Activated effector memory CD4-positive, alpha-beta T cell treated with anti-CD3 and anti-CD28 coated beads, Interleukin-2, amount 50 U/mL, for 16 hours (primary cell): Measurements from ENCODE around the gene SLC37A1.

Experiments
- DNase-seq: peaks from one replicate; pipeline ENCODE4 v3.0.0-alpha.2; 2020

The SLC37A1 gene

DNA sequence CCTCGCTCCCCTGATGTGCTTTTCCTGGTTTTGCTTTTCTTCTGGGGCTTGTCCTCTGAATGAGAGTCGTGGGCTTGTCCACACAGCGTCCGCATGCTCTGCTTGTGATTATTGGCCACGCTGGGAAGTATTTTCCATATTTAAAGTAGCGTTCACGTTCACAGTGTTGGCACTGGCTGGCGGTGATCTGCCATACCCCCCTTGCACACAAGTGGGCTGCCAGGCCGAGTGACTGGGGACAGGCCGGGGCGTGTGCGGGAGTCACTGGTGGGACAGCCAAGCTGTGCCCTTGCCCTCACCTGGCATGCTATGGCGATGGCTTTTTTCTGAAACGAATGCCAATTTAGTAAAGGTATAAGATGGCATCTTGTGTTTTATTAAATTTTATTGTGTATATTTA is 32.8 kb downstream of the SLC37A1 start:
- no peak for DNase-seq

DNA sequence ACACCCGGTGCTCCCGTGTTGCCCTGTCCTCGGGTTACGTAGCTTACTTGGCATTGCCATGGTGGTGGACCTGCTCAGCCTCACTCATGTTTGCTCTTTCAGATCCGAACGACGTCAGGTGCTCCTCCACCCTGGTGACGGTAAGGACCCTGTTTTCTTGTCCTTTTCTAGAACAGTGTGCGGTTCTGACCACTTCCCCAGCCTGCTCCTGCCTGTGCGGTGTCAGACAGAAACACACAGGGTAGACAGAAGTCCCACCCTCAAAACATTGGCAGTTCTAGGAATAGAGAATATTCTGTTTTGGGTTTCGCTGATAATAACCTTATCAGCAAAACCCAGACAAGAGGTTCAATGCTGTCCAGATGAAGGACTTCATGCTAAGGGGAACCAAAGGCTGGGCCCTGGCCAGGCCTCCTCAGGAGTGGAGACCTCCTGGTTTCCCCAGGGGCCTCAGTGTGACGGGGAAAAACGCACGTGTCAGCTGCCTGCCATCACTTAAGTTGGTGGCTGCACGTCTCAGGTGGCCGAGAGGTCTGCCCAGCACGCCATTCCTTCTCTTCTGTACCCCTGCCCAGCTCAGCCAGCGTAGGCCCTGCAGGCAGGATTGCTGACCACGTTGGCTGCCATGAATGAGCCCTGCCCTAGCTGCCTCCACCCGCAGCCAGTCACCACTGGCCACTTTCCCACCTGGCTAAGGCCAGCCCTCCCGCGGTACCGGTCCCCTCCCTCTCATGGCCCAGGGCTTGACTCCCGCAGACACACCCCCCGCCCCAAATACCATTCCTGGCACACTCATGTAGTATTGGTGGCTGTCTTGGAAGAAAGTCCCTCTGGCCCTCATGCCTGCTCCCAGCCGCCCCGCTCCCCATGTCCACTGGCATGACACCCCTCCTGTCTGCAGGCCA is 33.6 kb downstream of the SLC37A1 start:
- no peak for DNase-seq

DNA sequence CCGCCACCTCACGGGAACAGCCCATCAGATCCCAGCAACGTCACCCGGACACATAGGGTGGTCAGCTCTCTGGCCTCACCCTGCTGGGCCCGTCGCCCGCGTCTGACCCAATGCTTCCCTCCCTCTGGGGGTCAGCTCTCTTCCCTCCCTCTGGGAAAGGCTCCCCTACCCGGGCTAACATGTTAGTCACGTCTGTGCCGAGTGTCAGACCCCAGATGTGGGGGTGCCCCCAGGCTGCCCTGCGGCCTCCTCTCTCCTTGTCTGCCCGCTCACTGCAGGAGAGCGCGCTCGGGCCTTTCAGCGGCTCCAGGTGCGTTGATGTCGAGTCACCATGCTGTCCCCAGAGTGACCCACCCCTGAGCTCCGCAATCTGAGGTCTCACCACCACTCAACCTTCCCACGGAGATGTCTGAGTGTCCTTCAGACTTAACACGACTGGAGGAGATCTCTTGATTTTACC is 34.3 kb downstream of the SLC37A1 start:
- DNase-seq: no peak

DNA sequence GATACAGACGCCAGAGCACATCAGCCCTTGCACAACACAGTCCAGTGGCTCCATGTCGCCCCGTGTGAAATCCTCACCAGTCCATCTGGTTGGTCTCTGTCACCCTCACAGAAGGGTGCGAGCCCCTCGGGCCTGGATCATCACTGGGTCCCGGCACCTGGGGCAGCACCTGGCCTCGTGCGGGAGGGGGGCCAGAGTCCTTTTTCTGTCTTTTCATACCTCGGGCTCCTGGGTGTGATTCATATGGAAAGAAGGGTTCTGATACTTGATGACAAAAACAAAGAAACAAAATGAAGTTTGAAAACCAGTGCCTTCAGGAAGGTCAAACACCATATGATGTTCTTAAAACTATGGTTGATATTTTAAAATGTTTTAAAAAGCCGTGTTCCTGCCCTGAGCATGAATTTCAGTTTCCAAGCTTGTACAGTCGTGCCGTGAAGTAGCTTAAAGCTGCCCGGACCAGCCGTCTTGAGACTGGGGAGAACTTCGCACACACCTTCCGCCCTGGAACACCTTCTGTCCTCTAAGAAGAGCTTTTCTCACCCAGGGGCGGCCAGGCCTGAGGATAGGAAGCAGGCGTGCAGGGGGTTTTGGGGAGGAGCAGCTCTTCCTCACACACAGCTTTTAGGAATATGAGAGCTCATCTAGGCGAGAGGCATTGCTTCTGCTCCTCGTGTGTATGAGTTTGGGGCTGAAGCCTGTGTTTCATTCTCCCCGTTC is 35.2 kb downstream of the SLC37A1 start:
- DNase-seq: peak; percentile 31

DNA sequence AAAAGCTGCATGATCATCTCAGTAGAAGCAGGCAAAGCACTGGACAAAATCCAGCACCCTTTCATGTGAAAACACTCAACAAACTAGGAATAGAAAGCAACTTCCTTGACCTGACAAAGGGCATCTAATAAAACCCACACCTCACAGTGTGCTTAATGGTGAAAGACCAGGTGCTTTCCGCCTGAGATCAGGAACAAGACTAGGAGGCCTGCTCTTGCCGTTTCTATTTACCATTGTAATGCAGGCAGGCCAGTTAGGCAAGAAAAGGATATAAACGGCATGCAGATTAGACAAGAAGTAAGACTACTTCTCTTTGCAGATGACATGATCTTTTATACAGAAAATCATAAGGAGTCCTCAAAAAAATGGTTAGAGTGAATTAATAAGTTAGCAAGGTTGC is 37.2 kb downstream of the SLC37A1 start:
- no peak for DNase-seq

DNA sequence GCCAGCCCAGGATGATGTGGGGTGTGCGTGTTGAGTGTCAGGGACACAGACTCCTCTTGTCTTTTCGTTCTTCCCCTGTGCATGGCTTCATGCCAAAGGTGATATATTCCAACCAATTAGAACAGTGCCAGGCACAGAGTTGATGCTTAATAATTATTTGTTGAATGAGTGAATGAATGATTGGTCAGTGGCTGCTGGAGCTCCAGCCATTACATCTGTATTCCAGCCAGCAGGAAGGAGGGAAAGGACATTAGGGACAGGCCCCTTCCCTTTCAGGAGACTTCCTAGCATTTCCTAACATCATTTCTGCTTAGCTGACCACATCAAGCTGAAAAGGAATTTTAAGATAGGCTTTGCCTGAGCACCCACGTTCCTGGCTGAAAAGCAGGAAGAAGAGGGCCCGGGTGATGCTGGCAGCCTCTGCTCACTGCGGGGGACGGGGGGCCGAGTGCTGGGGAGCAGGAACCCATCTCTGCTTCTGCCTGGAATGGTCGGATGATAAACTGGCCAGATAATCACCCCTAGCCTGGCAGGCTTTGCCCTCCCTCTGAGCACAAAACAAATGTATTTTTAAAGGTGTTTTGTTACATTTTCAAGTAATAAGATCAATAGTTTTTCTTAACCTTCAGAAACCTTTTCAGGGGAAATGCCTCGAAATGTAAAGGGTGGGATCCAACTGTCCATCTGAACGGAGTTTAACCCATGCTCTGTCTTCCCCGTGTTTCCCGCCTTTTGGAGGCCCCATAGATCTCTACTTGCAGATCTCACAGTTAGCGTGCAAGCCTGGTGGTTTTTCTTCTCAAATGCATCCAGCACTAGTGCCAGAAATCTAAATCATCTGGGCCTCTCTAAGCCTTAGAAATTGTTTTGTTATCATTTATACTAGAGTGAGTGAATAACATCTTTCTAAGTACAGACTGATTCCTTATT is 39.0 kb downstream of the SLC37A1 start:
- DNase-seq: peak; percentile 19

DNA sequence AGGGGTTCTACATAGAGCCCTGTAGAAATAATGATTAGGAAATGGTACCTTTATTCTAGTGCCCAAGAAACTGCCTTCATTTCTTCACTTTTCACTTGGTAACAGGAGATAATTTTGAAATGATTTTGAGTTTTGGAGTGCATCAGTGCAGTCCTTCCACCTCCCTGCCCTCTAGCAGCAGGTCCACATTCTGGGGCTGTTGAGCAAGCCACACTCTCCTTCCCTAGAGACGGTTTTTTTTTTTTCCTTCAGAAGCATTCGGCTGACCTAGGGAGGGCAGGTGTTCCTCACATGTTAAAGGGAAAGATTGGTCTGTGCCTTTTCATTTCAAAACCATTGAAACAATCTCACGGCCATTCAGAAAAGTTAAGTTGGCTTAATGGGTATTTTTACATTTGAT is 39.8 kb downstream of the SLC37A1 start:
- DNase-seq: peak; percentile 42

DNA sequence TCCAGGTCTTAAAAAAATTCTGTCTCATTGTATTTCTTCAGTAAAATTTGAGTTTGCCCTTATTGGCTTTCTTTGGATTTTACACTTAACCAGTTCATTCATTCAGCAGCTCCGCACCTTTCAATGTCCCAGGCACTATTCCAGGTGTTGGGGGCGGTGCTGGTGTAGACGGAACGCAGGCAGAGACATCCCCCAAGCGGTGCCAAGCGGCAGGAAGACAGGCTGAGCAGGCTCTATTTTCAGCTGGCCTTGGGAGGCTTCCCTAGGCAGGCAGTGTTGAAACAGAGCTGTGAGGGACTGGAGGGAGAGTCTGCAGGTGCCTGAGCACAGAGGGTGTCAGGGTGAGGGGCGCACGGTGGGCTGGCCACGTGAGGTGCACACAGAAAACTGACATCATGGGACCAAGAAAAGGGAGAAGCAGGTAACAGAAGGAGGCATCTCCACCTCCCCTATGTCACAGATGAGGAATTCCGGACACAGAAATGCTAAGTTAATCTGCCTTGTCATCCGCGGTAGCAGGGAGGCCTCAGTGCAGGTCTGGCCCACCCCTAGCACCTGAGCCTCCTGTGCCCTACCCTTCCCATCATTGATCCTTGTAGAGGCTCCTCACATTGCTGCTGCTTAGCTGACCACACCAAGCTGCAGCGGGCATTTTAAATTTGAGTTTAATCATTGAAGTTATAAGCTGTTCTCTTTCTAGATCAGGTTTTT is 40.8 kb downstream of the SLC37A1 start:
- peak; percentile 53 for DNase-seq

DNA sequence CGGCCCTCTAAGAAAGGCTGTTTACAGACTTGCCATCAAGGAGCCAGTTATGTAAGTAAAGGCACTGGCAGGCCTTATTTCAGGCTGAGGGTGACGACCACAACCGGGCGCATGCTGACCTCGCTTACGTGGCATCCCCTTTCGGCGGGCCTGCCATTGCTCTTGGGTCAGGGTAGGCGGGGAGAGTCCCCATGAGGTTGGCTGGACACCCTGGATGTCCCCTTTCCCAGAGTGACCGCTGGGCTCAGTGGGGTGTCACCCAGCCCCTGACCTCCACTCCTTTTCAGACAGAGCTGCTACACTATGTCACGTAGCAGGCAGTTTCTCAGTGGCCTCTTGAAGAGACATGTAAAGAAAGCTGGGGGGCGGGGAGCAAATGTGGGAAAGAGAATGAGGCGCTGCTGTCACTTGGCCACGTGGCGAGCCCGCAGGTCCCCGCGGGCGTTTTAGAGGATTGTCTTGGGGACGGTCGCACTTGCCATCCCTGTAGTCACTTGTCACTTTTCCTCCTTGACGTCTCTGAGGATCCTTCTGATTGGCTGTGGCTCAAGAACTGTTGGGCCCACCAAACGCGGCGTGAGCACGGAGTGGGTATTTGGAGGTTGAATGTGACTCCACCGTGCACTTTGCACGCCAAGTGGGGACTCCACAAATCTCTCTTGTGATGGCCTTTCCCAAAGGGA is 42.2 kb downstream of the SLC37A1 start:
- peak; percentile 42 for DNase-seq

DNA sequence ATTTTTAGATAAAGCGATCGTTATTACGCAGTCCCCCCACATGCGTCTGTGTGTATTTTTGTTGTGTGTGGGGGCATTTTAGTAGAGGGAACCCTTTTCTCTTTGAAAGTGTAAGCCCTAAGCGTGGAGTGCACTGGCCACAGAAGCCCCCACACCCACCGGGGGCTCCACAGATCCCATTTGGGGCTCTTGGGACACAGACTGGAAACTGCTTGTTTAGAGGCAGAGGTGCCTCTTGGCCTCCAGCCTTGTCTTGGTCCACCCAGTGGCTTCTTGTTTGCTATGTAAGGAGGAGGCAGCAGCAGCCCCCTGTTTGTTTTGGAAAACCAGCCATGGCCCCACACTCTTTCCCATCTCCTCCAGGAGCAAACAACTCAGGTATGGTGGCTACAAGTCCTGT is 42.8 kb downstream of the SLC37A1 start:
- DNase-seq: peak; percentile 44

DNA sequence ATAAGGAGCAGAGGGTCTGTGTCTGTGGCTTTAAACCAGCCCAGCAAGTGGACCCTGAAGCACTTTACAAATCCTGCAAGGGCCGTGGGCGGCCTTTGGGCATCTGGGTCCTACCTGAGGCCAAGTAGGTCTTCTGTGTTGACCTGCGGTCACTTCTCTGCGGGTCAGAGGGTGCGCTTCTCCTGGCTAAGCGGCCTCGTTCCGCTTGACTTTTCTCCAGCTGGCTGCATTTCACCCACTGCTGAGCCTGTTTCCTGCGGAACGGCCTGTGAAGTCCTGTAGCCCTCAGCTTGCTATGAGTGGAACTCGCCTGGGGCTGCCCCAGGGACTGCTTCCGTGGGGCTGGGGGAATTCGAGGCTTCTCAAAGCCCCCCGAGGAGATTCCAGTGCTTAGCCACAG is 43.3 kb downstream of the SLC37A1 start:
- peak; percentile 46 for DNase-seq

DNA sequence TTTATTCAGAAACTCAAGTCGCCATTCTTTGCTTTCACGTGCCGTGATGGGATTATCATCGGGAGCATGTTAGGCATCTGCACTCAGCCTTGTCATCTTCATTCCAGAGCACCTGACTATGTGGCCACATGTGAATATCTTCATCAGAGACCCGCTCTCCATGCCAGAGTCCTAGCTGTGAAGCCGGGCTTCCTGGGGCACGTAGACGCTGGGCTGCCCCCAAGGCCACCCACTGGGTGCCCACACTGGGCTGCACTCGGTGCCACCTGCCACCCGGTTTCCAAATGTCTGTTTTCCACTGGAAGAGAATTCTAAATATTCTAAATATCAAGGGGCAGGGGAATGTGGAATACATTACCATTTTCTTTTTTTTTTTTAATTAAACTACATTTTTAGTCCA is 43.8 kb downstream of the SLC37A1 start:
- peak; percentile 30 for DNase-seq

DNA sequence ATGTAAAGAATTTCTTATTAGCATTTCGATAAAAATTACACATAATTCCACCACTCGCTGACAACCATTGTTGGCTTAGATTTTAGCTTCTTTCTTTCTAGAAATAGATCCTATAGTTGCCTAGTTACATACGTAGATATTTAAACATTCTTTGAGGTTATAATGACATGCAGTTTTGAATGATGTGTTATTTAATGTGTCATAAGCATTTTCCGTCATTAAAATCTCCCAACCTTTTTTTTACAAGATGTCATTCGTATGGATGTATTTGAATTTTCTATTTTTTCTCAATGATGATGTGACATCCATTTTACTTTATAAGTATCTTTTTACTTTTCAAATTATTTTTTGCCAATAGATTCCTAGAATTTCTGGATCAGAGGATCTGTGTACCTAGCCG is 44.7 kb downstream of the SLC37A1 start:
- no peak for DNase-seq

DNA sequence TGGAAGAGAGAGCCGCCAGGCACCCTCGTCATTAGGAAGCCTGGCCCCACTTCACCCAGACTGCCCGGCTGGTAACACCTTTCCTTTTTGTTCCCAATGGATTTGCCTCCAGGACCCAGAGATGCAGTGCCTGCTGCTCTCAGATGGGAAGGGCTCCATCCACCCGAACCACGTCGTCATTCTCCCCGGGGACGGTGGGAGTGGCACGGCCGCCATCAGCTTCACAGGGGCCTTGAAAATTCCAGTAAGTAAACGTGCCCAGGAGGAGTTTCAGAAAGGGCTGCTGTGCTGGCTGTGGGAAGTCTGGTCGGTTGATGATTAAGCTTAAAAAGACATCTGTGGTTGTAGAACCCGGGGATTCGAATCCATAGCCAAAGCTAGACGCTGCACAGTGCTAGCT is 45.2 kb downstream of the SLC37A1 start:
- no peak for DNase-seq

DNA sequence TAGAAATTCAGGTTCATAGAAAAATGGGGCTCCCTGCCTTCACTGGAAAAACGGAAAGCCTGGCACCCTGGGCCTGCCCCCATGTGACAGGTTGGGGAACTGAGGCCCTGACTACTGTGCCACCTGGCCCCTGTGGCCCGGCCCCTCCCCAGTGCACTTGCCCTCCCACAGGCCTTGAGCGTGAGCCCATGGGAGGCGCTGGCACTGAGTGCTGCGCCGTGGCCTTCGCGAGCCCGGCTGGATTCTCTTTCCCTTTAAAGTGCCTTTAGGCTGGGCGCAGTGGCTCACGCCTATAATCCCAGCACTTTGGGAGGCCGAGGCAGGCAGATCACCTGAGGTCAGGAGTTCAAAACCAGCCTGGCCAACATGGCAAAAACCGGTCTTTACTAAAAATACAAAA is 45.7 kb downstream of the SLC37A1 start:
- DNase-seq: peak; percentile 45

DNA sequence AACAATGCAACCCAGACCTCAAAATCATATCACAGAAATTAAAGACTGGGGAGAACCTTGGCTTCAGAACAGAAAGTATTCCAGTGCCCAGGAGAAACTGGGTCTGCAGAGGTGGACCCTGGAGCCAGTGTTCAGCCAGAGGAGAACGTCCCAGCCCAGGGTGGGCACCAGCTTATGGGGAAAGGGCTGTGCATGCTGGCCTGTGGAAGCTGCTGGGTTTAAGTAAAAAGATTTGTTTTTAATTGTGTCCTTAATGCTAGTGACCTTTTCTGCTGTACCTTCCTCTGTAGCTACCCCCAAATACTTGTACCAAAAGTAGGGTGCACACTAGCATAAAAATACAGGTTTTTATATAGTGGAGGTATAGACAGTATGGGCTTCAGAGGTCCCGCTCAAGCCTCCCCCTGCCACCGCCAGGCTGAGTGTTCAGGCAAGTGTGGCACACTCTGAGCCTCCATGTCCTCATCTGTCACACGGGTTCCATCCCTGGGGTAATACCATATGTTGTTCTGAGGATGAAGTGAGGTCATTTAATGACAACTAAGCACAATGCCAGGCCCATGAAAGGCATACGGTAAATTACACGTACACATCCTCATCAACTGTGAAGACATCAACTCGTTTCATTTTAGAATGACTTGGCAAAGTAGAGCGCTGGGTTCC is 47.0 kb downstream of the SLC37A1 start:
- DNase-seq: peak; percentile 47

DNA sequence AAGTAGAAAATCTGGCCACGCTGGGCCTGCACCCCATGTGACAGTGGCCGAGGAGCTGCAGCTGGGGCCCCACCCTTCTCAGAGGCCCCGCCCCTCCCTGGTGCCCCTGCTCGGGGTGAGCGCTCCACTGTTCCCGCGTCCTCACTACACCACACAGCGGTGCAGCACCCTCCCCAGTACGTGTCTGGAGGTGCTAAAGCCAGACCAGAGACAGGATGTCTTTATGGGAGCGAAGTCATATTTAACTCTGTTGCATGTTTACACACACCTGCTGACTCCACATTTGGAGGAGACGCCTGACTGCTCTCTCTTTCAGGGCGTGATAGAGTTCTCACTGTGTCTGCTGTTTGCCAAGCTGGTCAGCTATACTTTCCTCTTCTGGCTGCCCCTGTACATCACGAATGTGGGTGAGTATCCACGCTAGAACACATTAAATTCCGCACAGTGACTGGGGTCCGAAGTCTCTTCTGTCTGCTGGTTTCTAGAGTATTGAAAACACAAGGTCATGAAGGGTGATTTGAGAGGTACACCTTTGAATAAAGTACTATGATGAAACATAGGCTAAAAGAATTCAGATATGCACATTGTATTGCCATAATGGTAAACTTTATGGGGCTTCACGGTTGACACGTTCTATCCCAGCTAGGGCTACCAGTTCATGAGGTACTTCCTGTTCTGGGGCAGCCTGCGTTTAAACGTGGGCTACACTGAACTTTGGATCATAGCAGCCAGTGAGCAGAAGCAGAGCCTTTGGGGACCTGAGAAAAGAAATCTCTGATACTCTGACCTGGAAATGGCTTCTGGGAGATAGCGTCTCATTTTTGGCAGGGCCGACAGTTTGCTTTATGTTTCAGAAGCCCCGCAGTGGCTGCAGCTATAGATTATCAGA is 48.4 kb downstream of the SLC37A1 start:
- peak; percentile 56 for DNase-seq

DNA sequence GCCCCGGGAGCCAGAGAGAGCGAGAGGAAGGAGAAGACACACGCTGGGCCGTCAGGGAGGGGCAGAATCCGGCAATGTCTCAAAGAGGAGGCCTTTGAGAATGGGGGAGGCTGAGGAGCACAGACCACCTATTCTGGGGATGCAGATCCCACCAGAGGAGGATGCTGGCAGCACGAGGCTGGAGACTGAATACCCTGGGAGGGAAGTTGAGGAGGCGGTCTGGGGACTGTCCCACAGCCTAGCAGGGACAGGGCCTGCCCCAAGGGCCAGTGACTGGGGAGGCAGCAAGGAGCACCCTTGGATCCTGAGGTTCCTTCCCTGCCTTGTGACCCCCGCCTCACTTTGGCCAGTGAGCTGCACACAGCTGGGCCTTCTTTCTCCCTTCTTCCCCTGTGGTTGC is 49.2 kb downstream of the SLC37A1 start:
- peak; percentile 38 for DNase-seq

DNA sequence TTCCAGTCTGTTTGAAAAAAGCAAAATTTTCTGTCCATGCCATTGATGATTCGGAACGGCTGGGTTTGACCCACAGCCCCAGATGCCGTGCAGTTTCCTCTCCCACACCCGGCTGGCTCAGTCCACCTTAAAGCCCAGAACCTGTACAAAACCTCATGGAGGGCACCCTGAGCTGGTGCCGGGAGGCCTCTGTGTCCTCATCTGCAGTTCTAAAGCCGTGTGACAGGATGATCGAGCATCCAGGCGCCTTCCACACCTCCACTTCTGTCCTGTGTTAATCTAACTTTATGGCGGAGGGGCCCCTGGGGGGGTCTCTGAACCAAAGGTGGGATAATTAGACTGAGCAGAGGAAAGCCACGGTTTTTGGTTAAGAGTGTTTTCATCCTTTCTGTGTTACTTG is 49.6 kb downstream of the SLC37A1 start:
- DNase-seq: peak; percentile 17

DNA sequence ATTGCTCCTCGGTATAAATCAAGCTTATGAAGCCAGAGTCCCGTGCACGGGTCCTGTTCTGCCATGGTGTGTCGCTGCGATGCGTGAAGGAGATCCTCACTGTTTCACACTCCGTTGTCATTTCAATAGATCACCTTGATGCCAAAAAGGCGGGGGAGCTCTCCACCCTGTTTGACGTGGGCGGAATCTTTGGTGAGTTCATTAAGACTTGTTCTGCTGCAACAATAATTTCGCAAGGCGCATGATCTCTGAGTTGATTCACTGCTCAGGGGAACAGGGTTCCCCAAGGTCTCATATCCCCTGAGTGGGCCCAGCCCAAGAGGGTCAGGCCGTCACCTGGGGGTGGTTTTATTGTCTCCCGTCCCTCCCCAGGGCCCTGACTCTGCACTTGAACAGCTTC is 50.0 kb downstream of the SLC37A1 start:
- DNase-seq: peak; percentile 51
